Pons (tissue), 1 donor: ENCODE data around the gene SYT7.

Source experiments
- DNase-seq: peaks from one replicate; pipeline ENCODE4 v3.0.0-alpha.2; 2016; ENCODE audit warnings: low spot score

The SYT7 gene

DNA sequence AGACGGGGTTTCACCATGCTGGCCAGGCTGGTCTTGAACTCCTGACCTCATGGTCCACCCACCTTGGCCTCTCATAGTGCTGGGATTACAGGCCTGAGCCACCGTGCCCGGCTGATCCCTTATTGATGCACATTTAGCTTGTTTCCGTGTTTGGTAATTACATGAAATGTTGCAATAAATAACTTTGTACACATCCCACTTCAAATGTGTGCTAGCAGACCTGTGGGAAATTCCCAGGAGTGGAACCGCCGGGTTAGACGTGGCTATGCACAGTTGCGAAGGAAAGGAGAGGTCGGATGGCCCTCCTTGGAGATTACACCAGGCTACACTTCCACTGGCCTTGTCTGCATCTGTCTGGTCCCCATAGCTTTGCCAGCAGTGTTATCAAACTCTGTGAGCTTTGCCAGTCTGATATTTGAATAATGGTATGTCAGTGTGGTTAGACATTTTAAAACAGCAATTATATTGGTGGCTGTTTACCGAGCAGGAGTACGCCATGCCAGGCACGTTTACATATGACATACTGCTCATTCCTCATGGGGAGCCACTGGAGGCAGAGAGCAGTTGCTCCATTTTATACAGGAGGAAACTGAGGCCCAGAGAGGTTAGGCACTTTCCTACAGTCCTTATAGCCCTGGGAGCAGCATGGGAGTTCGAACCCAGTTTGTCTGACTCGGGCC is 27.2 kb upstream of the SYT7 start:
- DNase-seq, result no peak

DNA sequence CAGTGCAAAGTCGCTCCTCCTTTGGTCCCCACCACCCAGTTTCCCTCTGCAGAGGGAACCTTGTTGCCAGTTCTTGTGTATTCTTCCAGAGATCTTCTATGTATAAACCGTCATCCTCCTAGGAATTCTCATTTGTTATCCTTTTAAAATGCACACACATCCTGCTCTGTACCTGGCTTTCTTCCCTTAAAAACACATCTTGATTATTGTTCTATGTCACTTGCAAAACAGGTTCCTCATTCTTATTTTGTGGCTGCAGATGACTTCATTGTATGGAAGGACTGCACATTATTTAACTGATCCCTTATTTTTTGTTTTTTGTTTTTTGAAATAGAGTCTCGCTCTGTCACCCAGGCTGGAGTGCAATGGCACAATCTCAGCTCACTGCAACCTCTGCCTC is 26.6 kb upstream of the SYT7 start:
- no peak for DNase-seq

DNA sequence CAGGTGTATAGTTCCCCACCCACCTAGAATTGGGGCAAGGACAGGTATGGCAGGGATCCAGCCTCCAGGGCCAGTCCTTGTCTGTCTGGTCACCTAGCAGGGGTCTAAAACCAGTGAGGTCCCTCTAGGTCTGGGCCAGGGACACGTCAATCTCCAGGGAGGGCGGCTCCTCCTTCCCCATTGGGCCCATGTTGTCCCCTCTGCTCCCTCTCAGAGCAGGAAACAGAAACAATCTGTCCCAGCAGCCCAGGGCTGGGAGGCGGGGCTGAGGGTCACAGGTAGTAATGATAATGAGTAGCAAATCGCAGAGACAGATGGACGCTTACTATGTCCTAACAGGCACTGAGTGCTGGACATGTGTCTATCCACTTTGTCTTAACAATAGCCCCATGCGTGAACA is 22.8 kb upstream of the SYT7 start:
- DNase-seq, result no peak

DNA sequence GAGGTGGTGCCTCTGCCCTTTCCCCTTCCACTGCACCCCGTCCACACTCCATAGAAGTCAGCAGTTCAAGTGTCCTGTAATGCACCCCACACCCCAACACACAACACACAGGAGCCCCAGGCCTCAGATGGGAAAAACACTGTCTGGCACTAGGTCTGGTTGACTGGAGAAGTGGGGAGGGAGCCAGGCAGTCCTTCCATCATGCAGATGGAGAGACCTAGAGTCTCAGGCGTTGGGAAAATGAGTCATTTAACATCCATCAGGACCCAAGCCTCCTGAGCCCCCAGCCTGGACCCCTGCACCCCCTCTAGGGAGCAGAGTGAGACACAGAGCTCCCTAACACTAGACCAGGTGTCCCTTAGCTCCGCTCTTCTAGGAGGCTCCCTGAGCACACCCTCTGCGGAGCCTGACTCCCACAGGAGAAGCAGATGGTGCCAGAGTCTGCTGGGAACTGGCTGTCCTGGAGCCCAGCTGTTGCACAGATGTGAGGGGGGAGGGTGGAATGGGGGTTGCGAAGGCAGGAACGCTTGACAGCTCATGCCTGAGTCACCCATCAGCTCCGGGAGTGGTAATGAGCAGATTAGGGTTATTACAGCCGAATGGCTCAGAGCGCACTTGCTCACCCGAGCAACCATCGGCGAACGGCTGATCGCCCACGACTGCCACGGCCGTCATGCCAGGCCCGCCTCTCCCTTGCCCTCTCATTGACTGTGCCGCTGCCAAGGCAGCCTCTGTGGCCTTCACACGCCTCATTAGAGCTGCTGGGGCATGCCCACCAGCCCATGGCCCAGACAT is 22.1 kb upstream of the SYT7 start:
- no peak for DNase-seq

DNA sequence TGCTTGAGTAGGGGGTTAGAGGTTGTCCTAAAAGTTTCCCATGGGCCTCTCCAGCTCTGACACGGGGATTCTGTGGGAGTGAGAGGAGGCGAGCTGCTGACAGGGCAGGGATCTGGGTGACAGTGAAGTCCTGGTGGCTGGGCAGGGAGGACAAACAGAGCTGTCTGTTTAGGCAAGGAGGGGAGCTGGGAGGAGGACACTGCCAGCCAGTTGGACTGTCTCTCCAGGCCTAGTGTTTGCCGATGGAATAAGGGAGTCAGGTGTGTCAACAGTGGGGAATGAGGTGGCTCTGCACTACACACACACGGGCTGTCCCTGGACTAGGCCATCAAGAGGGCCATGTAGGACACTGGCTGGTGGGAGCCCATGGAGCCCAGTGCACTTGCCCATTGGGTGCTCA is 20.6 kb upstream of the SYT7 start:
- DNase-seq, result no peak

DNA sequence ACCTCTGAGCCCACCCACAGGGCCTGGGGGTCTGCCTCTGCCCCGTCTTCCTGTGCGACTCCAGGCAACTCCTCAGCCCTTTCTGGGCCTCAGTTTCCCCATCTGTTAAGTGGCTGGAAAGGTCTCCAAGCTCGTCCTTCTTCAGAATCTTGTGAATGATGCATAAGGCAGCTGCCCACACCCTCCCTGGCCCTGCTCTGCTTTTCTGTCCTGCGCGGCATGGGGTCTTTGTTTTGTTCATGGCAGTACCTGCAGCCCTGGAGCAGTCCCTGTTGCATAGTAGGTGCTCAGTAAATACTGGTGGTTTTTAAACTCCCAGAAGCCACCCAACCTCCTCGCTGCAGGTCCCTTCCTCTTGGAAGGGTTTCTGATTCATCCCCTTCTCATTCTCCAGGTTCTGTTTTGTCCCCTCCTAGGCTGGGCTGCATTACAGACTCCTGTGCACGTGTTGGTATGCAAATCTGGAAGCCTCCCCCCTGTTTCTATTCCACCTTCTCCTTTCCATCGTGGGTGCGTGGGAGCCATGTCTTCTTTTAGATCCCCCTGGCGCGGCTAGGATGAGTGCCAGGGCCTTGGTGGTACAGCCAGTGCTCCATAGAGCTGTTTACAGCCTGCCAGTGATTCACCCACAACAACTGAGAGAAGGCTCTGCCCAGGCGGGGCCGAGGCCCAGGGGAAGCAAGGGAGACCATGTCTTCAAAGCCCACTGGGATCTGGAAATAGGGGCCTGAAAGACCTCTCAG is 19.3 kb upstream of the SYT7 start:
- DNase-seq, result no peak

DNA sequence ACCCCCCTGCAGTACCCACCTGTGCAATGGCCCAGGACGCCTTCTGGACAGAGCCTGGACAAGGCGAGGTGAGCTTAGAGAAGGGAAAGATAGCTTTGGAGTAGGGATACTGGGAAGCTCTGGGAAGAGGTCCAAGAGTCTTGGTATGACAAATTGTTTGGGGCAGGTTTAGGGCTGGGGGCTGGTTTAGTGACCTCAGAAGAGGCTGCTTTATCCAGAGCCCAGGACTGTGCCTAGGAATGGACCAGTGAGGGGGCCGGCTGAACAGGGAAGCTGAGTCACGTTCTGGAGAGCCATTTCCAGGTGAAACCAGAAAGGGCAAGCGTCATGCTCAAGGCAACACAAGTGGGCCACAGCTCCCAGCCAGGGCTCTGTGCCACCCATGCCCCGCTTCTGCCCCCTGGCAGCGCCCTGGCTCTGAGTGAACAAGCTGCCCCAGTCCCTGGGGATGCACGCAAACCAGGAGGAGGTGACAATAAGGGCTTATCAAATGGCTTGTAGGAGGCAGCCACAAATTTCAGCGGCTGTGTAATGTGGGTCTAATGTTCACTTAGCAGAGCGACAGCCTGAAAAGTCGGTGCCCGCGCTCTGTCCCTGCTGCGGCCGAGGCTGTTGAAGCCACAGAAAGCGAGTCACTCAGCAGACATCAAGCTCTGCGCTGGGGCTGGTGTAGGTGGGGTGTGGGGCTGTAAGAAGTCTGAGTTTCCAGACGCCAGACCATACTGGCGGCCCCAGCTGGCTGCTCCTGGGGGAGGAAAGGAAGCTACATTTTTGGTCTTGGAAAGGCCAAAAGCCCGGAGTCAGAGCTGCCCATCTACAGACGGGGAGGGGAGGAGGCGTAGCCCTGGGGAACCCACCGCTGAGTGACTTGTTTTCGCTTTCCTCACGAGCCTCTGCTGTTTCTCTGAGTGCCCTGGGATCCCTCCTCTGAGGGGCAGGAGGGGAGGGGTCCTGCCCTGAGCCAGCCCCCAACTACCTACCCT is 18.3 kb upstream of the SYT7 start:
- DNase-seq, result no peak

DNA sequence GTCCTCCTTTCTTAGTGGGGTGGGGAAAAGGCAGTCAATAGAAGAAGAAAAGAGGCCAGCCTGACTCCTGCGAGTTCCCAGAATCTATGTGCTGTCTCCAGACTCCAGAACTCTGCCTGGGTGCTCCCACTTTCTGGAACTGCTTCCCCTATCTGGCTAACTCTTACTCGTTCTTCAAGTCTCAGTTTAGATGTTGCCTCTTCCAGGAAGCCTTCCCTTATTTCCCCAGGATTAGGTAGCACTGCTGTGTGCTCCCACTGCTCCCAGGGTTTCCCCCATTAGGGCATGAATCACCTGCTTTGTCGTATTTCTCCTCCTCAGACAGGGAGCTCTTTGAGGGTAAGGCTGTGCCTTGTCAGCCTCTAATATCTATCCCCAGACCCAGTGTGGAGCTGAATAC is 17.5 kb upstream of the SYT7 start:
- no peak for DNase-seq

DNA sequence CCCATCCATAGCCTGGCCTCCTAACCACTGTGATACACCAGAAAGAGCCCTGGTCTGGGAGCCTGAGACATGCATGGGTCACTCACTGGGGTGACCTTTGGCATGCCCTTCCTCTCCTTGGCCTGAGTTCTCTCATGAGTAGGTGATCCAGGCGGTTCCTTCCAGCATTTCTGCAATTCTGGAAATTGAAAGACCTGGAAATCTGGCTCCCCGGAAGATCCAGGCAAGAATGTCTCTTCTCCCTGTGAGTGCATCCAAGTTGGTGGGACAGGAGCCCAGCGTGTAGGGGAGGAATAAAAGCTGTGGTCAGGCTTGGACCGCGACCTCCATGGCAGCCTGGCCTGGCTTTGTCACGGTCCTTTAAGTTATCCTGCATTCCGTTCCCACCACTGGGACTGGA is 16.1 kb upstream of the SYT7 start:
- no peak for DNase-seq

DNA sequence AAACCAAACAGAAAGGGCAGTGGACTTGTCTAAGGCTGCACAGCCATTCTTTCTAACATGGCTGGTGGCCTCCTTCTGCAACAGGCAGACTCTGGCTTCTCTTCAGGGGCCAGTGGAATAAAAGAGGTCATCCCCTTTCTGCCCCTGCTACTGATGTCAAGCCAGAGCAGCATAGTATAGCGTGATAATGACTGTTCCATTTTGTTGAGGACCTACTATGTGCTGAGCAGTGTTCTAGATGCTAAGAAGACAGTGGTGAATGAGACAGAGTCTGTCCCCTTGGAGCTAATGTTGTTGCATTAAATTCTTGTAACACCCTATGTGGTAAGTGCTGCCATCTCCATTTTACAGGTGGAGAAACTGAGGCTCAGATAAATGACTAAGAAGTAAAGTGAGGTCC is 15.7 kb upstream of the SYT7 start:
- DNase-seq, result no peak

DNA sequence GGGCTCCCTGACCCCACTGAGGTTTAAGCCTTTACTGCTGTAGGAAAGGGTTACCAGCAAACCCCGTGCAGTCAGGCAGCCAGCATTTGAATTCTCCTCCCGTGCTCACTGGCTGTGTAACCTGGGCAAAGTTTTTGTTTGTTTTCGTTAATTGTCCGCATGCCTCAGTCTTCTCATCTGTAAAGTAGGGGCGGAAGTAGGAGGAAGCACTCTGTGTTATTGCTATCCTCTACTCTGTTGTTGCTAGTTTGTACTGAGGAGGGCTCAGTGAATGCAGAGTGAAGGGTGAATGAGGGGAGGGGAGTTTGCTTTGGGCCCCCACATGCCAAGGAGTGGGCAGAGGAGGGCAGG is 14.0 kb upstream of the SYT7 start:
- DNase-seq, result no peak

DNA sequence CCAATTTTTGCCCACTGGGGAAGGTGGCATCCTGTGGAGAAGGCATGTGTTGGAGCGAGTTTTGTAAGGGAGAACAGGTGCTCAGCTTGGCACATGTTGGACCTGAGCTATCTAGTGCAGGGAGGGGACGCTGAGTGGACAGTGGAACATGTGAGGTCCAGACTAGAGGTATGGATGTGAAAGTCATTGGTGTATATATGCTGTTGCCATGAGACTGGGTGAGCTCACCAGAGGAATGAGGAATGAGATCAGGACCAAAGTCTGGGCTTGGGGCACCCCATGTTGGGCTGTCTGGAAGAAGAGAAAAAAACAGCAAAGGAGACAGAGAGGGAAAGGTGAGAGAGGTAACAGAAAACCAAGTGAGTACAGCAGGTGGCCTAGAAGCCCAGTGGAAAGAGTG is 12.3 kb upstream of the SYT7 start:
- no peak for DNase-seq

DNA sequence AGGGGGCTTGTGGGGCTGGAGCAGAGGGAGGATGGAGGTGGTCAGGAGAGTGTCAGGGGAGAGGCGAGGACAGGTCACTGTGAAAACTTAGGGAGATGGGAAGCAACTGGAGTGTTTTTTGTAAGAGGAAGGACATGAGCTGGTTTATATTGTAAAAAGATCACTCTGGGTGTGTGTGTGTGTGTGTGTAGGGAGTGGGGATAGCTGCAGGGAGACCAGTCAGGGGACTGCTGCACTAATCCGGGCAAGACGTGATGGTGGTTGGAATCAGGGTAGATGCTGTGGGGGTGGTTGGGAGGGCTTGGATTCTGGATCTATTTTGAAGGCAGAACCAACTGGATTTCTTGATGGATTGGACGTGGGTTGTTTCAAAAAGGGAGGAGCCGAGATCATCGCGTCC is 11.3 kb upstream of the SYT7 start:
- DNase-seq, result no peak

DNA sequence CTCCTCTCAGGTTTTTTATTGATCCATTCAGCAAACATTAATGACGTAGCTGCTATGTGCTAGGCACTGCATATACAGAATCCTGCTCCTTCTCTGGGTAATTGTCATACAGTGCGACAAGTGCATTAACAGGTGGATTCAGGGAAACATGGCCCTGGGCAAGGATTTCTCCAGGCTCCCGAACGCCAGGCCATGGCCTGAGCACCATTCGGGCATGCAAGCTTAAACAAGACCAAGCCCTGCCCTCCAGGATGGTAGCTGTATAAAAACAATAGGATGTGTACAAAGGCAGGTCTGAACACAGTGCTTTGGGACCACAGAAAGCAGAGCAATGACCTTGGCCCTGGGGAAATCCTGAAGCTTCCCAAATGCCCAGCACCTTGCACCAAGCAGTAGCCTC is 9.1 kb upstream of the SYT7 start:
- DNase-seq, result no peak

DNA sequence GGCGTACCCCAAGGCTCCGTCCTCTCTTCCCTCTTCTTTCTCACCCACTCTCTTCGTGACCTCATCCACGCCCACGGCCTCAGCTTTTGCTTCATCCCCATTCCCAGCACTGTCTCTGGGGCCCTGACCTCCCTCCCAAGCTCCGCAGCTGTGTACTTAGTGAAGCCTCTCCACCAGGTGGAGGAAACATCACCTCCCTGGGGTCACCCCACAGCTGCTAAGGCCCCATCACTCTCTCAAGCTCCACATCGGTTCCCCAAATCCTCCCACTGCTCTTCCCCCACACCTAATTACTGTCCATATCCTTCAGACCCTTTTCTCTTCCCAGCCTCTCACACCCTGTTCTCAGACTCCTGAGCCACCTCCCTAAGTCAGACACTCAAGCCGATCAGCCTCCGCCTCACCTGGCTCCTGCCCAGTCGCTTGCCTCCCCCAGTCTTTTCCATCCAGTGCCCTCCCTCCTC is 7.9 kb upstream of the SYT7 start:
- no peak for DNase-seq

DNA sequence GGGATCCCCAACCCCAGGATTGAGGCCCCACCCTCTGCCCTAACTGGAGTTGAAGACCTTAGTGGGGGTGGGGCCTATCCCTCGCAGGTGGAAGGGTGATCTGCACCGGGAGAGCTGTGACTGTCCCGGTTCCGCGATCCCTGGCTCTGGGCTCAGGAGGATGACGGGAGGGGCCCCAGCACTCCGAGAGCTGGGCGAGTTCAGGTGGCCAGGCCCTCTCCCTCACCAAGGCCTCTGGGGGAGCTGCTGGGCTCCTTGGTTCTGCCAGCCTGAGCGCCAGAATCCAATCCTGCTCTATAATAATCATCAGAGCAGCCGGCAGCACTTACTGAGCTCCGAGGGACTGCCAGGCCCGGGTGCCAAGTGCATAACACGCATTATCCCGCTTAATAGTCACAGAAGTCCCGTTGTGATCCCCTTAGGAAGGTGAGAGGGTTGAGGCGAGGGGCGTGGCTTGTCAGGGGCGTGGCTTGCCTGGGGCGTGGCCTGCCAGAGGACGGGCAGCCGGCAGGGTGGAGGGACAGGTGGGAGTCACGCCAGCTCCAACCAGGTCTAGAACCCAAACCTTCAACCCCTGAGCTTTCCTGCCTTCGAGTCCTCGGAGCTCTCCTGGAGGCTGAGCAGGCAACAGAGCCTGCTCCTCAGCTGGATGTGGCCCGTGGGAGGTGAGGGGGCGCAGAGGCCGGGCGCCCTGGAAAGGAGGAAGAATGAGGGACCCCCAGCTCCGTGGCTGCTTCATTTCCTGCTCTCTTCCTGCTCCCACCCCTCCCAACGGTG is 7.3 kb upstream of the SYT7 start:
- DNase-seq, result no peak

DNA sequence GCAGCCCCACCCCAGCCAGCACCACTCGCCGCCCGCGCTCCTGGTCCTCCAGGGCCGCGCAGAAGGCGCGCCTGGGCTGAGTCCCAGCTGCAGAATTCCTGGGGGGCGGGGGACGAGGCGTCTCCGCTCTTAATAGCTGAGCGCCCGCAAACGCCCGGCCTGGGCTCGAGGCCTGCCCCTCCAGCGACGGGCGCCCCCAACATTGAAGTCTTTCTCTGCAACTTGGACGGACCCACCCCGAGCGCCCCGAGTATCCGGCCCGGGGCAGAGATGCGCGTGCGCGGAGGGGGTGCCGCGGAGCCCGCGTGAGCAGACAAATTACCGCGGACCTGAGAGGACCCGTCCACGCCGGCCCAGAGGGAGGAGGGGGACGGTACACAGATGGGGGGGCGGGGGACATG is 6.7 kb upstream of the SYT7 start:
- no peak for DNase-seq

DNA sequence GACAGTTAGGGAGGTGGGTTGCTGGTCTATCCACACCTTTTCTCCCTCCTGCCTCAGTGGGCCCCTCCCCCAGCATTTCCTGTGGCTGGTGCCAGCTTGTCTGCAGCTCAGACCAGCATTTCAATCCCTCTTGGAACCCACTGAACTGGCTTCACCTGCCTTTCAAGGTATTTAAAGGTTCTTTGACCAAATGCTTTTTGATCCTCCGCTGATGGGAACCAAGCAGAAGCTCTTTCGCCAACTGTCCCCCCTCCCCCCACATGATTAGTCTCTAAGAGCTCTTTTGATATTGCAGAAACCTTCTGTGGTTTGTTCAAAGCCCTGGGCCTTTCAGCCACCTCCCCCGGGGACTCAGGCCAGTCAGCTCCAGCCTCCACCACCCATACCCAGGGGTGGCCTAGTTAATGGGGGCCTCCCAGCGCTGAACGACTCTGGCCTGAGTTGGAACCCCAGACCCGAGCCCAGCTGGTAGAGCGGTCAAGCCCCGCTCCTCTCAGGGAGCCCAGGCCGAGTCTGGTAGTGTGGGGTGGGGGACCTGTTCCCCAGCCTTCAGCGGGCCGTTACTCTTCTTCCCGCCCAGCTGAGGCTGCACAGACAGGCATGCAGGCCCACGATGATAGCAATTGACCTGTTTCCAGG is 6.0 kb upstream of the SYT7 start:
- DNase-seq, result no peak

DNA sequence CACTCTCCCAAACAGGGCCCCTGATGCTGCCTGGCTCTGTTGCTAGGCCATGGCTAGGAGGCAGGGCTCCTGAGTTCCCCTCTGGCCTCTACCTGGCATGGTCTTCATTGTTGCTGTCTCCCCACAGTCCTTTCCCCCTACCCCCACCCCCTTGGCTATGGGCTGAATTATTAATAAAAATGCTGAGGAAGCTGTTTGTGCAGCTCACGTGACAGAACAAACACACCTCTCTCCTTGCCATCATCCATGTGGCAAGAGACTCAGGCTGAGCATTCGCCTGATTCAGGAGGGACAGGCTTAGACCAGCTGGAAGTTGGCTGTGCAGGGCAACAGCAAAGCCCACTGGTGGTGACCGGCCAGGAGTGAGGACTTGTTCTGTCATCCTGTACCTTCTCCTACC is 4.2 kb upstream of the SYT7 start:
- DNase-seq, result no peak

DNA sequence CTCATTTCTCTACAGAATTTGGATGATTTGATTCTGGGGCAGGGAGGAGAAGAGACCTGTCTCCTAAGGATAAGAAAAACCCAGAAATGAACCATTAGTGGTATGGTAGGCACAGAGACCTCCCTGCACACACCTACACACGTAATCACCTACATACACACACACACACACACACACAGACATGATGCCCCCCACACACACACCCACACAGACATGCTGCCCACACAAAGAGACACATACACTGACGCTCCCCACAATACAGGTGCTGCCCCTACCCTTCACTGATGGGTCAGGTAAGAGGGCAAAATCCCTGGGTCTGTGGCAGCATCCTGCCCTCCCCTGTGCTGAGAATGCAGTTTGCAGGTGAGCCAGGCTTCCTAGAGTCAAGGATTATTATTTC is 1.1 kb upstream of the SYT7 start:
- DNase-seq, result no peak
